Measurements from ENCODE around the gene UBD.

UBD gene

GRCh38 chr6:29561091-29561490 is 1.6 kb upstream of the UBD start:
- no peak for DNase-seq

GRCh38 chr6:29558439-29559079 is 973 bp downstream of the UBD start:
- no peak for DNase-seq

GRCh38 chr6:29557320-29557719 is 2.2 kb downstream of the UBD start:
- no peak for DNase-seq

GRCh38 chr6:29554764-29555163 is 4.8 kb downstream of the UBD start:
- DNase-seq = no peak

GRCh38 chr6:29553268-29554057 is 6.1 kb downstream of the UBD start:
- DNase-seq = no peak

- no peak for DNase-seq
Measured at GRCh38 chr6:29552512-29553051, 7.0 kb downstream of the UBD start.

GRCh38 chr6:29547573-29547972 is 12.0 kb downstream of the UBD start:
- DNase-seq = no peak

GRCh38 chr6:29537714-29538403 is 21.7 kb downstream of the UBD start:
- no peak for DNase-seq

GRCh38 chr6:29532320-29532951 is 27.1 kb downstream of the UBD start:
- DNase-seq = no peak

- DNase-seq = no peak
Measured at GRCh38 chr6:29531668-29532067, 27.9 kb downstream of the UBD start.

- DNase-seq = no peak
Measured at GRCh38 chr6:29530671-29531310, 28.7 kb downstream of the UBD start.

- DNase-seq = no peak
Measured at GRCh38 chr6:29529956-29530355, 29.6 kb downstream of the UBD start.

- no peak for DNase-seq
Measured at GRCh38 chr6:29528988-29529560, 30.5 kb downstream of the UBD start.

GRCh38 chr6:29528300-29528931 is 31.1 kb downstream of the UBD start:
- no peak for DNase-seq

GRCh38 chr6:29527564-29527963 is 32.0 kb downstream of the UBD start:
- DNase-seq = no peak

- no peak for DNase-seq
Measured at GRCh38 chr6:29527126-29527525, 32.4 kb downstream of the UBD start.

GRCh38 chr6:29525311-29525639 is 34.3 kb downstream of the UBD start:
- DNase-seq = no peak

GRCh38 chr6:29524444-29525310 is 34.9 kb downstream of the UBD start:
- no peak for DNase-seq

- no peak for DNase-seq
Measured at GRCh38 chr6:29524044-29524443, 35.5 kb downstream of the UBD start.

GRCh38 chr6:29522227-29522626 is 37.3 kb downstream of the UBD start:
- no peak for DNase-seq

All from NCI-H510A treated with DMSO at 0.1 percent for 48 hours (cell line).